Body of pancreas (tissue), 4 donors: Measurements from ENCODE around the gene AVL9. TPM values are rescaled to one million over a fixed set of nuclear protein-coding genes. Genes with fewer than 3 reads are reported as not detected.

Source experiments
- ATAC-seq: fragments of 150-250 bp; one replicate; pipeline ENCODE4 v1.9.1; 2016
- DNase-seq, 4 donors: peaks; one replicate each; pipeline ENCODE4 v3.0.0-alpha.2; 2019
- H3K27ac ChIP-seq, 4 donors: fragments of 200-600 bp; sonication (generic); 1 replicate in 3 of 4; 2 replicates in 1 of 4; pipeline versions ENCODE4 v1.5.1 to v1.6.1; 2016 to 2019; ENCODE audit warnings: mild to moderate bottlenecking in 1 of 4, mixed read lengths in 1 of 4, moderate library complexity in 1 of 4
- H3K27me3 ChIP-seq, 2 donors: fragments of 200-600 bp; sonication (generic); one replicate each; pipeline ENCODE4 v1.6.0; 2016; ENCODE audit warnings: mild to moderate bottlenecking in 1 of 2
- H3K36me3 ChIP-seq, 2 donors: fragments of 200-600 bp; sonication (generic); replicated peaks in 1 of 2; 2 replicates each; pipeline ENCODE4 v1.5.1; 2016; ENCODE audit warnings: low read depth in 2 of 2; ENCODE audit not compliant: insufficient read depth in 1 of 2
- H3K4me1 ChIP-seq: fragments of 200-600 bp; sonication (generic); one replicate; pipeline ENCODE4 v1.6.0; 2016
- H3K4me3 ChIP-seq, 2 donors: fragments of 200-600 bp; sonication (generic); 1 replicate in 1 of 2; 2 replicates in 1 of 2; pipeline ENCODE4 v1.5.1; 2016 to 2019
- H3K9me3 ChIP-seq, 3 donors: fragments of 200-600 bp; sonication (generic); 1 replicate in 2 of 3; 2 replicates in 1 of 3; pipeline ENCODE4 v1.5.1; 2016
- POLR2A ChIP-seq, 3 donors: fragments of 450-650 bp; IDR thresholded peaks; one replicate each; pipeline ENCODE4 v1.6.1; 2016; ENCODE audit warnings: antibody characterized with exemption in 3 of 3, mild to moderate bottlenecking in 2 of 3
- WGBS, 2 donors: methylation state at CpG; one replicate each; pipeline ENCODE4 v1.1.5; 2017; 5-methylcytosine and 5-hydroxymethylcytosine counted together
- intact Hi-C: fragments of 100-400 bp; cut with DNase I; formaldehyde crosslinking; loops from one replicate; pipeline ENCODE4 v1.15.1; 2023
- total RNA-seq, 2 donors: library from RNA; depleted of rRNA; stranded (reverse); fragments of >200 nt; gene quantifications; one replicate each; pipeline ENCODE4 v1.1.0, GENCODE V29; 2016
- TF ChIP-seq, protein P1 (sequence below), 7 experiments: fragments of 450-650 bp in 4 of 7; fragments of 200-600 bp in 3 of 7; sonication (generic) in 3 of 7; IDR thresholded peaks; one replicate each; pipeline ENCODE4 v1.5.1; 2016 to 2019; ENCODE audit warnings: antibody characterized with exemption in 7 of 7

AVL9 gene
- total RNA-seq, 2 donors from 2014 or later, result 15.3 to 19.8 TPM

DNA sequence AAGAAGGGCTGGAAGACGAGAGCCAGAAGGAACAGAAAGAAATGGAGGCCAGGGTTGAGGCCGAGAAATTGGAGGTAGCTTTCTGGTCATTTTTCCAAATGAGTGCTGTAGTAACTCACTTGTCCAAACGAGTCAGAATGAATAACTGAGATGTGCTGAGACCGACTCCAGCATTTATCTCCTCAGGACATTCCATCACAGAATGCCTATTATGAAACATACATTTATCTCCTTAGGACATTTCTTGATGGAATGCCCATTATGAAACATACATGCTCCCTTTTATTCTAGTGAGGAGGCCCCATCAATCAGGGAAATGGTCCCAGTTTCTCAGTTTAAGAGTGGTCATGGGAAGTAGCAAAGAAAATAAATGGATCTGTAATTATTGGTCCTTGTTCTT, 16.5 kb downstream of the AVL9 start:
- WGBS, 2 donors, result 94% methylated on average over 4 of the region's 4 CpGs
- intact Hi-C loops, result no loop called here

DNA sequence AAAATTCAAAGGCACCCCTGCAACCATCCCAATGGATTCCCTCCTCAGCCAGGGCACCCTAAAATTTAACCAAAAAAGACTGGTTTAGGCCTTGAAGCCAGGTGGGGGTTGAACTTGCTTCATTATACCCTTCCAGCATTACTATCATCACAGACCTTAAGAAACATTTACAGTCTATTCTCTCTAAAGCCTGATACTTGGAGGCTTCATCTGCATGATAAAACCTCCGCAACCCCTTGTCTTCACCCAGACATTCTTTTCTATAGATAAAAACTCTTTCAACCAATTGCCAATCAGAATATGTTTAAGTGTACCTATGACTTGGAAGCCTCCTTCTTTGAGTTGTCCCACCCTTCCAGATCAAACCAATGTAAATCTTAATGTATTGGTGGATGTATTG, 17.9 kb downstream of the AVL9 start:
- DNase-seq, result no peak
- WGBS, 2 donors, result 92 to 100% methylated on average over 1 of the region's 1 CpG
- intact Hi-C loops, result no loop called here
- Histone ChIP-seq H3K27me3 (no peaks in the 10 kb centered on the region), H3K27ac (no peak overlapping the region), H3K36me3 (no peaks in the 10 kb centered on the region), H3K4me3 (no peak overlapping the region), H3K4me1 (peaks cover 15% of the 10 kb centered on the region), H3K9me3 (no peaks in the 10 kb centered on the region)
- no peak for TF ChIP-seq POLR2A (IDR thresholded peaks at IDR 0.05)
- TF ChIP-seq, protein P1, sequence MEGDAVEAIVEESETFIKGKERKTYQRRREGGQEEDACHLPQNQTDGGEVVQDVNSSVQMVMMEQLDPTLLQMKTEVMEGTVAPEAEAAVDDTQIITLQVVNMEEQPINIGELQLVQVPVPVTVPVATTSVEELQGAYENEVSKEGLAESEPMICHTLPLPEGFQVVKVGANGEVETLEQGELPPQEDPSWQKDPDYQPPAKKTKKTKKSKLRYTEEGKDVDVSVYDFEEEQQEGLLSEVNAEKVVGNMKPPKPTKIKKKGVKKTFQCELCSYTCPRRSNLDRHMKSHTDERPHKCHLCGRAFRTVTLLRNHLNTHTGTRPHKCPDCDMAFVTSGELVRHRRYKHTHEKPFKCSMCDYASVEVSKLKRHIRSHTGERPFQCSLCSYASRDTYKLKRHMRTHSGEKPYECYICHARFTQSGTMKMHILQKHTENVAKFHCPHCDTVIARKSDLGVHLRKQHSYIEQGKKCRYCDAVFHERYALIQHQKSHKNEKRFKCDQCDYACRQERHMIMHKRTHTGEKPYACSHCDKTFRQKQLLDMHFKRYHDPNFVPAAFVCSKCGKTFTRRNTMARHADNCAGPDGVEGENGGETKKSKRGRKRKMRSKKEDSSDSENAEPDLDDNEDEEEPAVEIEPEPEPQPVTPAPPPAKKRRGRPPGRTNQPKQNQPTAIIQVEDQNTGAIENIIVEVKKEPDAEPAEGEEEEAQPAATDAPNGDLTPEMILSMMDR (IDR thresholded peaks at IDR 0.05), result no peak
- no peak for ATAC-seq

More for the DNA sequence above, 16.5 kb downstream of the AVL9 start:
- TF ChIP-seq, protein P1 (IDR thresholded peaks at IDR 0.05), result no peak
- no peak for TF ChIP-seq POLR2A (IDR thresholded peaks at IDR 0.05)
- no peak overlapping the region for H3K27ac ChIP-seq
- peaks cover 15% of the 10 kb centered on the region for H3K4me1 ChIP-seq
- H3K27me3 ChIP-seq, result no peaks in the 10 kb centered on the region
- no peak overlapping the region for H3K4me3 ChIP-seq
- no peaks in the 10 kb centered on the region for H3K36me3 ChIP-seq
- DNase-seq, result no peak
- no peaks in the 10 kb centered on the region for H3K9me3 ChIP-seq
- no peak for ATAC-seq

DNA sequence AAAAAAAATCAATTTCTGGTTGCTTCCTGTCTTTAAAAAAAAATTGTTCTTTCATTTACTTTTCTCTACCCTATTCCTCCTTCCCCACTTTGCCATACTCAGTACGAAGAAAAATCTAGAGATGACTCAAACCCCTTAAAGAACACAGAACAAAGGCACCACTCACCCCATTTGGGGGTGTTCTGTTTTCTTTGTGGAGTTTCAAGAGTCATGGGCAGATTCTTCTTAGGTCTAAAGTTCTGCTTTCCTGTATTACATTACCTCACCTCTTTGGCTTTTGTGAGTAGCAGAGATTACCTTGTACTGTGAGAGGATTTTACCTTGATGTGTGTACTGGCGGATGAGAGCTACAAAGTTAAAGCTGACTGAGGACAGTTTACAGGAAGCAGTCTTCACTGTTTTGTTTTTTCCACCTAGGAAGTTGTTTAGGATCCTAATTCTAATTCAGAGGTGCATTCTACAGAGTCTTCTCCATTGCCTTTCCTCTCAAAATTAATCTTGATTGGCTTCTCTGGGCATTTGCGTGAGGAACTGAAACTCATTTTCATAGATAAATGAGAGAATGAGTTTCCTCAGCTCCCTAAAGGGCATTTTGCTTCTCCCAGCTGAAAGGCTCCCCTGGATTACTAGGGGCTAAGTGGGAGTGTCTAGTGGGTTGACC, 20.7 kb downstream of the AVL9 start:
- TF ChIP-seq, protein P1 (IDR thresholded peaks at IDR 0.05), result no peak
- no peak for TF ChIP-seq POLR2A (IDR thresholded peaks at IDR 0.05)
- peaks cover 15% of the 10 kb centered on the region for H3K4me1 ChIP-seq
- H3K27ac ChIP-seq, result peak overlapping the region in 2 of 4 donors; percentile 12 to 55
- no peaks in the 10 kb centered on the region for H3K27me3 ChIP-seq
- WGBS, 2 donors, result 78 to 84% methylated on average over 3 of the region's 3 CpGs
- no peak overlapping the region for H3K4me3 ChIP-seq
- intact Hi-C loops, result no loop called here
- H3K36me3 ChIP-seq, result no peaks in the 10 kb centered on the region
- peak; percentile 77 for ATAC-seq
- no peak for DNase-seq
- no peaks in the 10 kb centered on the region for H3K9me3 ChIP-seq

DNA sequence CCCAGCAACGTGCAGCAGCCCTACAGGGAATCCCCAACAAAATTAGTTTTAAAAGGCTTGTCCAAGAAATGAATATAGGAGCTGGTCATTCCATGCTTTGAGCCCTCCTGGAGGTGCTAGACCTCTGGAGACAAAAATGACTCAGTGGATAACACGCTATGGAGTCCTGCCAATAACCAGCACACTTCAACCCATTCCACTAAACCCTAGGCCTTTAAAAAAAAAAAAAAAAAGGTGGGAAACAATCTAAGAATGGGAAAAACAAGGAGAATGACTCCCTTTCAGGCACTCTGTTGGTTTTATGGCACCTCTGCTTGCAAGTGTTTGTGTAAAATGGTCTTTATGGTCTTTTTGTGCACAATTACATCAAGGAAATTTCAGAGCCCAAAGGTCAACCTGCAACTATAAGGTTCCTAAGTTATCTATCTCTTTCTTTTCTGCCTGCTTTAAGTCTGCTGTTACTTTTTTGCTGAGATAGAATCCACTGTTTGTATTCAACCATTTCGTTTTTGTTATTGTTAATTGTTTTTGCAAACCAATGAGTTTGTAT, 21.3 kb downstream of the AVL9 start:
- TF ChIP-seq POLR2A (IDR thresholded peaks at IDR 0.05), result no peak
- TF ChIP-seq, protein P1 (IDR thresholded peaks at IDR 0.05), result no peak
- Histone ChIP-seq H3K36me3 (no peaks in the 10 kb centered on the region), H3K4me3 (no peak overlapping the region), H3K27me3 (no peaks in the 10 kb centered on the region), H3K9me3 (no peaks in the 10 kb centered on the region), H3K4me1 (peaks cover 15% of the 10 kb centered on the region), H3K27ac (peak overlapping the region in 1 of 4 donors; percentile 55)
- 82 to 91% methylated on average over 3 of the region's 3 CpGs for WGBS, 2 donors
- ATAC-seq (no peak), DNase-seq (no peak)
- intact Hi-C loops, result no loop called here
